IPS-18a (cell line): ENCODE measurements around the gene CR1L.
"Not testable (repeated sequence)": the region's sequence is repeated elsewhere in the genome, so short reads cannot be mapped to it uniquely, and the experiment has no call there.

Source experiments
- H3K27ac ChIP-seq: one replicate; pipeline ENCODE4 v1.5.1; 2013; ENCODE audit warnings: low read length
- H3K27me3 ChIP-seq: one replicate; pipeline ENCODE4 v1.6.1; 2013; ENCODE audit warnings: mild to moderate bottlenecking, low read length; ENCODE audit not compliant: control insufficient read depth, insufficient read depth
- H3K36me3 ChIP-seq: one replicate; pipeline ENCODE4 v1.6.1; 2013; ENCODE audit warnings: low read depth, low read length; ENCODE audit not compliant: control insufficient read depth
- H3K4me1 ChIP-seq: one replicate; pipeline ENCODE4 v1.6.1; 2013; ENCODE audit warnings: low read depth, low read length; ENCODE audit not compliant: control insufficient read depth
- H3K4me3 ChIP-seq: one replicate; pipeline ENCODE4 v1.5.1; 2013; ENCODE audit warnings: low read length
- H3K9ac ChIP-seq: one replicate; pipeline ENCODE4 v1.6.1; 2013; ENCODE audit warnings: mild to moderate bottlenecking, low read length, moderate library complexity
- H3K9me3 ChIP-seq: one replicate; pipeline ENCODE4 v1.6.1; 2013; ENCODE audit warnings: low read depth, low read length; ENCODE audit not compliant: control insufficient read depth

Gene CR1L

GRCh38 chr1:207631137-207631536 lies 13.8 kb upstream of the CR1L start:
- Histone ChIP-seq H3K36me3 (no peaks in the 10 kb centered on the region), H3K9ac (no peak overlapping the region), H3K9me3 (no peaks in the 10 kb centered on the region), H3K4me1 (peaks cover 52% of the 10 kb centered on the region), H3K4me3 (no peak overlapping the region), H3K27me3 (no peaks in the 10 kb centered on the region), H3K27ac (no peak overlapping the region)

GRCh38 chr1:207633226-207633625 lies 11.7 kb upstream of the CR1L start:
- Histone ChIP-seq H3K36me3 (no peaks in the 10 kb centered on the region), H3K4me1 (peaks cover 52% of the 10 kb centered on the region), H3K27me3 (no peaks in the 10 kb centered on the region), H3K9me3 (no peaks in the 10 kb centered on the region), H3K4me3 (no peak overlapping the region), H3K27ac (peak overlapping the region; percentile 91), H3K9ac (peak overlapping the region; percentile 38)

- not testable (repeated sequence) for H3K9me3 ChIP-seq, H3K27me3 ChIP-seq, H3K36me3 ChIP-seq, H3K4me3 ChIP-seq
- Histone ChIP-seq H3K27ac (peak overlapping the region; percentile 91), H3K9ac (peak overlapping the region; percentile 38), H3K4me1 (peaks cover 52% of the 10 kb centered on the region)
These were observed 11.1 kb upstream of the CR1L start for GRCh38 chr1:207633699-207634289.

GRCh38 chr1:207634293-207634692 lies 10.6 kb upstream of the CR1L start:
- H3K9me3 ChIP-seq, H3K27me3 ChIP-seq, H3K4me3 ChIP-seq, H3K36me3 ChIP-seq: not testable (repeated sequence)
- H3K4me1 ChIP-seq, result peaks cover 52% of the 10 kb centered on the region
- H3K27ac ChIP-seq, result peak overlapping the region; percentile 83
- H3K9ac ChIP-seq, result peak overlapping the region; percentile 24

GRCh38 chr1:207635569-207636186 lies 9.3 kb upstream of the CR1L start:
- H3K27me3 ChIP-seq, H3K4me3 ChIP-seq, H3K9me3 ChIP-seq, H3K36me3 ChIP-seq, H3K9ac ChIP-seq: not testable (repeated sequence)
- H3K27ac ChIP-seq, result peak overlapping the region; percentile 9
- peaks cover 43% of the 10 kb centered on the region for H3K4me1 ChIP-seq

DNA sequence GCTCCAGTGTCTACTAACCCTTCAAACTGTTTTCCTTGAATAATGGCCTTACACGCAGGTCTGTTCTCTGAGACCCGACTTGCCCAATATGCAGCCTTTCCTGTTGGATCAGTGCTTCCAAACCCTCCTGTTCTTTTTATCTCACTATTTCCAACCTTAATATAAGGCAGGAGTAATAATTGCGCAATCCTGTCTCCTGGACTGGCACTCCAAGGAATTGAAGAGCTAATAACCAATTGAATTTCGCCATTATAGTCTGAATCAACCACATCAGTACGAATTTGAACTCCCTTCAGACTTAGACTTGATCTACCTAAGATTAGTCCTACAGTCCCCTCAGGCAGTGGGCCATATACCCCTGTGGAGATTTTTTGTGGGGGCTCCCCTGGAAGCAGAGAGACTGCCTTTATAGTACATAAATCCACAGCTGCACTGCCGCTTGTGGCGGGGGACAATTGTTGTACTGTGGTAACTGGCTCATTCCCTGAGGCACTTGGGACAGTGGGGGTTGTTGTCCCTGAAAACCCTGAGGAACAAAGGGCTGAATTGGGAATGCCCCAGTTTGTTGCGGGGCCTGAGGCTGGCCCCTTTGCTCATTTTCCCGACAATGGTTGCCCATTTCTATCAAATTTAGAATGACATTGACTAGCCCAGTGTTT lies 6.3 kb upstream of the CR1L start:
- peaks cover 19% of the 10 kb centered on the region for H3K4me1 ChIP-seq
- H3K27me3 ChIP-seq, H3K9me3 ChIP-seq, H3K4me3 ChIP-seq, H3K9ac ChIP-seq, H3K27ac ChIP-seq, H3K36me3 ChIP-seq: not testable (repeated sequence)

DNA sequence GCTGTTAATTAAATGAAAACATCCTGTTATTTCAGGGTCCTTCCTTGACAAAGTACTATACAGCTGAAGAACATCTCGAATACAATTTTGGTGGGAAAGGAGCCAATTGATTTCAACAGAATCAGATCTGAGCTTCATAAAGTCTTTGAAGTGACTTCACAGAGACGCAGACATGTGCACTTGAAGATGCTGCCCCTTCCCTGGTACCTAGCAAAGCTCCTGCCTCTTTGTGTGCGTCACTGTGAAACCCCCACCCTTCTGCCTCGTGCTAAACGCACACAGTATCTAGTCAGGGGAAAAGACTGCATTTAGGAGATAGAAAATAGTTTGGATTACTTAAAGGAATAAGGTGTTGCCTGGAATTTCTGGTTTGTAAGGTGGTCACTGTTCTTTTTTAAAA lies 5.6 kb upstream of the CR1L start:
- H3K4me1 ChIP-seq, result peaks cover 16% of the 10 kb centered on the region
- not testable (repeated sequence) for H3K36me3 ChIP-seq, H3K9me3 ChIP-seq, H3K4me3 ChIP-seq, H3K9ac ChIP-seq, H3K27me3 ChIP-seq, H3K27ac ChIP-seq

DNA sequence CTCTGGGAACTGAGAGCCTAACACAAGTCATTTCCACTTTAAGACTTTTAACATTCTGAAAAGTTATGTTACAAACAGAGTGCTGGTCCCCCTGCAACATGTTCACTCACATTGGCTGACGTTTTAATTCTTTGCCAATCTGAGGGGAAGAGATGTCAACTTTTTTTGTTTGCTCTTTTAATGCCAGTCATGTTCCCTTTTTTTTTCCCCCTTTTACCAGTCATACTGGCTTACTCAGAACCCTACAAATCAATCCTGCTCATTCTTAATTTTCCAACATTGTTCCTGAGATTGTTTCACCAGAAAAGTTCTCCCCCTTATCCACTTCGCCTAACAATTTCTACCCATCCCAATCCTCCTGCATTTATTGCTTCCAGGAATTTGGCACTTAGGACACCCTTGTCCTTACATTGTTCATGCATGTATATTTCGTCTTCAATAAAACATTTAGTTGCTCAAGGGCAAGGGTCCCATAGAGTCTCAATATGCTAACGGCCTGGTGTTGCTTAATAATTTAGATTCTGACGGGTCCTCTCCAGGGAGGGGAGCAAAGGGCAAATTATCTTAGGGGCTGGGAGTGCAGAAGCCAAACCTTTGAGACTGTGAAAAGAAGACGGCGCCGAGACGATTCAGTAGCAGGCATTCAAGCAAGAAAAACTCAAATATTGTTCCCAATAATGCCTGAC lies 624 bp upstream of the CR1L start:
- H3K4me3 ChIP-seq, result no peak overlapping the region
- no peaks in the 10 kb centered on the region for H3K27me3 ChIP-seq
- H3K27ac ChIP-seq, result no peak overlapping the region

DNA sequence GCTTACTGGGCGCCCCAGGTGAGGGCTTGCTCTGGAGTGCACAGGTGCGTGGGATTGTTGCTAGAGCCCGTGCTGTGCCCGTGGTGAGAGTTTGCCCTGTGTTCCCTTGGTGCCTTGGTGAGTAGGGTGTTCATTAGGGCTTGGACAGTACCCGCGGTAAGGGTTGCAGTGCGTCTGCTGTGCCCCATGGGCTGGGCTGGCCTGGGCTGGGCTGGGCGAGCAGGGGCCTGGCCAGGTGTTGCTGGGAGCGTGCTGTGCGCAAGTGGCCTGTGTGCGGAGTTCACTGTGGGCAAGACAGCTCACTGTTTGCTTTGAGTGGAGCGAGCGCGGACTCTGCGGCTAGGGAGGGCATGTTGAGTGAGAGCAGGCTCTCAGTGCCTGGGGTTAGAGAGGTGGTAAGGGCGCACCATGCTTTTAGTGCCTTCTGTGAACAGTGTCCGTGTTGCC lies 725 bp downstream of the CR1L start:
- H3K36me3 ChIP-seq, result no peaks in the 10 kb centered on the region
- no peaks in the 10 kb centered on the region for H3K27me3 ChIP-seq
- no peak overlapping the region for H3K4me3 ChIP-seq
- H3K9ac ChIP-seq, result no peak overlapping the region
- H3K4me1 ChIP-seq, result peaks cover 8% of the 10 kb centered on the region
- H3K9me3 ChIP-seq, result no peaks in the 10 kb centered on the region
- H3K27ac ChIP-seq, result no peak overlapping the region

More for the DNA sequence above, 624 bp upstream of the CR1L start:
- no peaks in the 10 kb centered on the region for H3K36me3 ChIP-seq
- no peaks in the 10 kb centered on the region for H3K9me3 ChIP-seq
- H3K4me1 ChIP-seq, result peaks cover 7% of the 10 kb centered on the region
- no peak overlapping the region for H3K9ac ChIP-seq

- Histone ChIP-seq H3K9me3 (no peaks in the 10 kb centered on the region), H3K4me1 (peaks cover 8% of the 10 kb centered on the region), H3K9ac (no peak overlapping the region), H3K4me3 (no peak overlapping the region), H3K27ac (no peak overlapping the region), H3K36me3 (no peaks in the 10 kb centered on the region), H3K27me3 (no peaks in the 10 kb centered on the region)
These were observed 1.2 kb downstream of the CR1L start for GRCh38 chr1:207646171-207646570.

GRCh38 chr1:207646944-207647579 lies 2.1 kb downstream of the CR1L start:
- Histone ChIP-seq H3K36me3 (no peaks in the 10 kb centered on the region), H3K27me3 (no peaks in the 10 kb centered on the region), H3K4me3 (no peak overlapping the region), H3K9me3 (no peaks in the 10 kb centered on the region), H3K27ac (no peak overlapping the region), H3K4me1 (peaks cover 8% of the 10 kb centered on the region), H3K9ac (no peak overlapping the region)
